ENCODE results near the gene ZNF2.

Gene ZNF2

DNA sequence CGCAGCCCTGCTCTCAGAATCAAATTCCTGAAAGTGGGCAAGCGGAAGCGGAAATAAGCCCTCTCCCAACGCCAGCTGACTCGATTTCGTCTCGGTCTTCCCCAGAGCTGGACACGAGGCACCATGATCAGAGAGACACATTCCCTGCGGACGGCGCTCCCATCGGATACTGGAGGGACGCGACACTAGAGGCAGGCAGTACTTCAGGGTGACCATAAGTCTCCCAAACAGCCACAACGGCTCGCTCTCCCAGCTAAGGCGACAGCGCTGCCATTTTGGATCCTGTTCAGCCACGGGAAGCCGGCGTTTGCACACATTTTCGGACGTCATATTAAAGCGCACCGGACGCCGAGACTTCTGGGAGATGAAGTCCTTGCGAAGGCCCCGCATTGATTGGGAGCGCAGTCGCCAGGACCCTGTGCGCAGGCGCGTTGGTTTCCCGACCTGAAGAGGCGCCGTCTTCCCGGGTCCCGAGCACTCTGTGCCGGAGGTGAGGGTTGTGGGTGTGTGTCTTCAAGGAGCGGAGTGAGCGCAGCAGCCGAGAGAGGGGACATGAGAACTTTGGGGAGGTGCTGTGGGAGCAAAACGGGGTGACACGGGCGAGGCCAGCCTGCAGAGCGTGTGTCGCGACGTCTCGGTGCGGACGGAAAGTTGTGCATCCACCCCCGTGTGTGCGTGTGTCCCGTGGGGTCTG lies at the start of gene ZNF2:
Gene ZNF2 (plus strand): TSS at position 439 of the 694 bp plus-strand sequence. CDS start 10,418 bp downstream, outside the sequence.
- peak; percentile 85 to 92 (median 92) for DNase-seq

GRCh38 chr2:95121093-95121406 lies 44.6 kb upstream of the ZNF2 start:
- no peak for DNase-seq

GRCh38 chr2:95121407-95122196 lies 44.0 kb upstream of the ZNF2 start, which contains the start of gene MRPS5:
MRPS5 (minus strand) TSS chr2:95121808; CDS start chr2:95121791, 17 bp downstream.
- peak; percentile 63 to 84 (median 76) for DNase-seq

- no peak for DNase-seq
These were observed 43.4 kb upstream of the ZNF2 start for GRCh38 chr2:95122197-95122551.

GRCh38 chr2:95138702-95139101 lies 26.9 kb upstream of the ZNF2 start:
- DNase-seq: no peak

GRCh38 chr2:95143838-95144237 lies 21.8 kb upstream of the ZNF2 start:
- DNase-seq: no peak

DNA sequence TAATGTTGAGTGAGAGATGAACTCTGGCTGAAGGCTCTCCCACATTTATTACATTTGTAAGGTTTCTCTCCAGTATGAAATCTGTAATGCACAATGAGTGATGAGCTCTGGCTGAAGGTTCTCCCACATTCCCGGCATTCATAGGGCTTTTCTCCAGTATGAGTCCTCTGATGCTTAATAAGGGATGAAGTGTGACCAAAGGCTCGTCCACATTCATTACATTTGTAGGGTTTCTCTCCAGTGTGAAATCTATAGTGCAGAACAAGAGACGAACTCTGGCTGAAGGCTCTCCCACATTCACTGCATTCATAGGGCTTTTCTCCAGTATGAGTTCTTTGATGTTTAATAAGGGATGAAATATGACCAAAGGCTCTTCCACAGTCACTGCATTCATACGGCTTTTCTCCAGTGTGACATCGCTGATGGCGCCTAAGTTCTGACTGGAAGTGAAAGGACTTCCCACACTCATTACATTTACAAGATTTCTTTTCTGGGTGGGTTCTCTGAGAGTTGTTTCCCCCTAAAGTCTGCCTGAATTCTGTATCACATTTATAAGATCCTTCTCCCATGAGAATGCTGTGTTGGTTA lies 16.1 kb upstream of the ZNF2 start:
- DNase-seq: no peak

- no peak for DNase-seq
These were observed 7.2 kb upstream of the ZNF2 start for GRCh38 chr2:95158441-95158840.

GRCh38 chr2:95158891-95159619 lies 6.6 kb upstream of the ZNF2 start:
- peak in 3 of 4 experiments; percentile 5 to 47 (median 21) for DNase-seq

DNA sequence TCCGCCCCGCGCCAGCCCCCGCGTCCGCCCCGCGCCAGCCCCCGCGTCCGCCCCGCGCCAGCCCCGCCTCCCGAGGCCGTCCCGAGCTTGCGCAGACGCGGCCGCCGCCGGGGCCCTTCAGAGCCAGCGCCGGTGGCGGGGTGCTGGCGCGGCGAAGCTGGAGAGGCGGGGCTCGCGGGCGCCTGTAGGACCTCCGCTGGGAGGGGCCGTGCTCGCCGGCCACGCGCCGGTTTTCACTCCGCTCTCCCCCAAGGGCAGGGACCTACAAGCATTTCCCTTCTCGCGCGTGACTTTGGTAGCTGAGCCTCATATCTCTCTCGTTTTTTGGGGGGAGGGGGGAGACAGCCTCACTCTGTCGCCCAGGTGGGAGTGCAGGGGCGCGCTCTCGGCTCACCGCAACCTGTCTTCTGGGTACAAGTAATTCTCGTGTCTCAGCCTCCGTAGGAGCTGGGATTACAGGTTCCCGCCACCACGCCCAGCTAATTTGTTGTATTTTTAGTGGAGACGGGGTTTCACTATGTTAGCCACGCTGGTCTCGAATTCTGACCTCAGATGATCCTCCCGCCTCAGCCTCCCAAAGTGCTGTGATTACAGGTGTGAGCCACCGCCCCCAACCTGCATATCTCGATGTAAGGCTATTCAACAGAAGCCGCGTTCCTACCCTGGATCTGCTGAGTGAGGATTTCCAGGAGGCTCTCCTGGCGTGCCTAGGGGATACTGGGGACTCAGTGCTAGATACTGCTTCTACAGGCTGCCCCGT lies 5.7 kb upstream of the ZNF2 start, which contains the start of gene ZNF514:
Gene ZNF514 (minus strand): TSS at position 159 of the 760 bp plus-strand sequence. CDS start 6,595 bp downstream, outside the sequence.
- DNase-seq: peak; percentile 29 to 75 (median 40)

DNA sequence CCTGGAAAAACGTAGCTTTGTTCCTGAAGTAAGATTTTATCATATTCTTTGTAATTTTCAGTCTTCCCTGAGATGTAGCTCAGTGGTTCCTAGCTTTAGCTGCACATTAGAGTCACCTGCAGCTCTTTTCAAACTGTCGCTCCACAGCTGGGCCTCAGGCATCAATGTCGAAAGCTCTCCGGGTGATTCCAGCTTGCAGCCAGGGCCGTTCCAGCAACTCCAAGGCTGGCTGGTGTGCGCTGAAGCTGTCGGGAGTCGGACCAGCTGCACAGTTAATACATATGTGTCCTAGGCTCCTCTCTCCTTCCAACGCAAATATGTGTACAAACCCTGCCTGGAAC lies 609 bp upstream of the ZNF2 start:
- peak in 1 of 4 experiments; percentile 21 for DNase-seq

- DNase-seq: no peak
These were observed 605 bp downstream of the ZNF2 start for GRCh38 chr2:95166065-95166763.

- no peak for DNase-seq
These were observed 6.3 kb downstream of the ZNF2 start for GRCh38 chr2:95171902-95172301.

DNA sequence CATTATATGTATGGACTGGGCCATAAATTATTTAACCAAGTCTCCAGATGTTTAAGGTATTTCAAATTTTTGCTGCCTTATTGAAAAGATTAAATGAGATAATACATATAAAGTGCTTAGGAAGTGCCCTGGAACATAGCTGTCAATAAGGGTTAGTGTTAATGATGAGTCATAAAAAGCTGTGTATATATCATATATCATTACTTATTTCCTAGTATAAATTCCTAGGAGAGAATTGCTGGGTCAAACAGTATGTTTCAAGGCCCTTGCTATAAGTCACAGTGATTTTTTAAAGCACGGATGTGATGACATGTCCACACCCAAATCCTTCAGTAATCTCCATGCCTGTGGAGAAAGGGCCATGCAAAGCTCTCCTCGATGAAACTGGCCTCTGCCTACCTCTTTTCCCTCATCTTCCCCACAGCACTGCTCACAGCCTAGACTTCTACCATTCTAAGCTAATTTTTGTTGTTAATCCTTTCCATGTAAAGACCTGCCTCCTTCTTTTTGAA lies 8.5 kb downstream of the ZNF2 start:
- DNase-seq: no peak

- DNase-seq: no peak
These were observed 13.8 kb downstream of the ZNF2 start for GRCh38 chr2:95179451-95179850.

DNA sequence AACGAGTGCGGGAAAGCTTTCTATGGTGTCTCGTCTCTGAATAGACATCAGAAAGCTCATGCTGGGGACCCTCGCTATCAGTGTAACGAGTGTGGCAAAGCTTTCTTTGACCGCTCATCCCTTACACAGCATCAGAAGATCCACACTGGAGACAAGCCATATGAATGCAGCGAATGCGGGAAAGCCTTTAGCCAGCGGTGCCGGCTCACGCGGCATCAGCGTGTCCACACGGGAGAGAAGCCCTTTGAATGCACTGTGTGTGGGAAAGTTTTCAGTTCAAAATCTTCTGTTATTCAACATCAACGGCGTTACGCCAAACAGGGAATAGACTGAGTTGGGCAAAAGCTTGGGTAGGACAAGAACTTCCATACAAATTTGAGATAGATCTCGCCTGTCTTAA lies 16.2 kb downstream of the ZNF2 start:
- no peak for DNase-seq

GRCh38 chr2:95185197-95185596 lies 19.6 kb downstream of the ZNF2 start:
- no peak for DNase-seq

DNA sequence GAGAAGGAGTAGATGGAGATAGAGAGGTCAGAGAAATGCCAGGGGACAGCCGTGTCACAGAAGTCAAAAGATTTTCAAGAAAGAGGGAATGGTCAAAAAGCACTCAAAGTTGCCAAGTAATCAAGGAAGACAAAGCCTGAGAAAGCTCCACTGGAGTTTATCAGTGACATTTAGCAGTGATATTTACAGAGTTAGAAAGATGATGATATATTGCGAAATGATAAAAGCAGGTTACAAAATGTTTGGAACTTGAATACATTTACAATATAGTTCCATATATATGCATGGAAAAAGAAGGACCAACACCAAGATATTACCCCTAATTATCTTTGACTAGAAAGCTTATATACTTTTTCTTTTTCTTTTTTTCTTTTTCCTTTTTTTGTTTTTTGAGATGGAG lies 20.4 kb downstream of the ZNF2 start:
- no peak for DNase-seq

GRCh38 chr2:95192956-95193355 lies 27.3 kb downstream of the ZNF2 start:
- DNase-seq: peak in 2 of 4 experiments; percentile 32 to 39

DNA sequence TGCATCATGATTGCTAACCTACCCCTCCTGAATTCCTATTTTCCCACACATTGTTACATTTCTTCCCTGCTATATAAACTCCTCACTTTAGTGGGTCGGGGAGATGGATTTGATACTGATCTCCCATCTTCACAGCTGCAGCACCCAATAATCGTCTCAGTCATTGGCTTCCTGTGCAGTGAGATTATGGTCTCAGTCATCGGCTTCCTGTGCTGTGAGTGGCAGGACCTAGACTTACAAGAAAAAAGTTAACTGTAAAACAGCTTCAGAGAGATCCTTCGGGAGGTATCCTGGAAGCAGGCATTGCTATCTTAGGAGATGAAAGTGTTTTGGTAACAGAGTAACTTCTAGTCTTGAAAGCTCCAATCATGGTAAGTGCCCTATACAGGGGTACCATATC lies 38.3 kb downstream of the ZNF2 start:
- no peak for DNase-seq

GRCh38 chr2:95204396-95204795 lies 38.8 kb downstream of the ZNF2 start:
- DNase-seq: no peak

DNA sequence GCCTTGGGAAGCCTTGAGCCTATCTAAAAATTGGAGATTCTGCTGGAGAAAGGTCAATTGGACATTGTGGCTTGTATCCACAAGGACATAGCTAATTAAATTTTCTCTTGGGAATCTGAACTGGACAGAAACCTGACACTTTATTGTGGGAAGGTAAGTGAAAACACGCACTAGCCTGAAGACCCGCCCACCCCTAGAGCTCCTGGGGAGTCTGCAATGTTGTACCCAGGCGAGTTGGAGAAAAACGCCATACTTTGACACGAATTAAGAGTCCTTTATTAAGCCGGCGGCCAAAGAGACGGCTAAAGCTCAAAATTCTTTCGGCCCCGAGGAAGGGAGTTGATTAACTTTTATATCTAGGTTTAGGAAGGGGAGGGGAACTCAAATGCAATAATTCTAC lies 40.5 kb downstream of the ZNF2 start:
- DNase-seq: no peak

Data from activated naive CD4-positive, alpha-beta T cell (primary cell).